Spleen (tissue), 7 donors: ENCODE measurements around the gene HECA.

ENCODE experiments used
- CTCF ChIP-seq, 11 experiments: fragments of 200-600 bp in 7 of 11; fragments of 450-650 bp in 4 of 11; sonication (generic) in 4 of 11; IDR thresholded peaks in 8 of 11; conservative IDR thresholded peaks in 3 of 11; 1 replicate in 7 of 11; 2 replicates in 4 of 11; pipeline versions ENCODE4 v1.4.0 to v1.8.0; 2016 to 2021; ENCODE audit warnings: antibody characterized with exemption in 11 of 11, inconsistent platforms in 4 of 11, mild to moderate bottlenecking in 1 of 11
- POLR2A ChIP-seq, 3 donors: fragments of 450-650 bp; IDR thresholded peaks; one replicate each; pipeline ENCODE4 v1.5.1; 2017; ENCODE audit warnings: antibody characterized with exemption in 3 of 3, mild to moderate bottlenecking in 1 of 3
- donor health status: DM: no; HTN: no; CAD: no; lungs with moderate emphysema.
- donor health status: DM: no; HTN: no; CAD: no.
- donor health status: DM: no; HTN: no; CAD: no.

- no peak for TF ChIP-seq CTCF (IDR thresholded peaks at IDR 0.05 in 8 of 11, conservative IDR thresholded peaks at IDR 0.05 in 3 of 11)
- no peak for TF ChIP-seq POLR2A (IDR thresholded peaks at IDR 0.05)
These were observed 49.6 kb downstream of the HECA start for GRCh38 chr6:139184459-139184858.
